GM18526 (cell line): ENCODE measurements around the gene DOCK6.

ENCODE experiments used
- POLR2A ChIP-seq: IDR thresholded peaks from 3 replicates; pipeline ENCODE4 v1.6.1; 2011; ENCODE audit not compliant: insufficient read length; ENCODE audit errors: extremely low read depth

Gene DOCK6

DNA sequence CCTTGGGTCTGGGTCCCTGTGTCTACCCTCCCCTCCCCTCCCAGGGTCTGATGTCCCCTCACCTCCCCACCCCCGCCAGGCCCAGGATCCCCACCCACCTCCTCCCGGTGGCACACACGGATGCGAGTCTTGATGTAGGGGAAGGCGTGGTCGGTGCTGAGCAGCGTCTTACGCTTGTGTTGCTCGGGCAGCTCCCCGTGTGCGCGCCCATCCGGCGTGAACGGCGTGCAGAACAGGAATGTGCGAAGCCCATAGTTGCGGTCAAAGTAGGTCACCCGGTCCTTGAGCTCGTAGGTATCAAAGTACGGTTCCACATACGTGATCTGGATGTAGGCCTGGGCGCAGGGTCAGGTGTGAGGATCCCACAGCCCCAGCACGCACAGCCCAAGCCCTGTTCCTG lies 60.5 kb downstream of the DOCK6 start:
- no peak for TF ChIP-seq POLR2A

DNA sequence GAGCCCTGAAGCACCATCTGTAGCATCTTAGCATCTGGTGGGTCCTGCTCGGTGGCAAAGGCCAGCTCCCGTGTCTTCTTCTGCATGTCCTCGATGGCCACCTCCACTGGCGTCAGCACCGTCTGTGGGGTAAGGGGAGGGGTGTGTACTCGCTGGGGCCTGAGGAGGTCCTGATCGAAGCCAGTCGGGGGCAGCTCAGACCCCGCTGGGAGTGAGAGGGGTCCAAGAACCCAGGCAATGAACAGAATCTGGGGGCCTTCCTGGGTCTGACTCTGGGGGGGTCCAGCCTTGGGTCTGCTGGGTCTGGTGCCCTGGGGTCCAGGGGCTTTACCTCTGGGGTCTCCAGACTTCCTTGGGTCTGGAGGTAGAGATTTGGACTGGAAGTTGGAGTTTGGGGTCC lies 61.4 kb downstream of the DOCK6 start:
- TF ChIP-seq POLR2A, result no peak

DNA sequence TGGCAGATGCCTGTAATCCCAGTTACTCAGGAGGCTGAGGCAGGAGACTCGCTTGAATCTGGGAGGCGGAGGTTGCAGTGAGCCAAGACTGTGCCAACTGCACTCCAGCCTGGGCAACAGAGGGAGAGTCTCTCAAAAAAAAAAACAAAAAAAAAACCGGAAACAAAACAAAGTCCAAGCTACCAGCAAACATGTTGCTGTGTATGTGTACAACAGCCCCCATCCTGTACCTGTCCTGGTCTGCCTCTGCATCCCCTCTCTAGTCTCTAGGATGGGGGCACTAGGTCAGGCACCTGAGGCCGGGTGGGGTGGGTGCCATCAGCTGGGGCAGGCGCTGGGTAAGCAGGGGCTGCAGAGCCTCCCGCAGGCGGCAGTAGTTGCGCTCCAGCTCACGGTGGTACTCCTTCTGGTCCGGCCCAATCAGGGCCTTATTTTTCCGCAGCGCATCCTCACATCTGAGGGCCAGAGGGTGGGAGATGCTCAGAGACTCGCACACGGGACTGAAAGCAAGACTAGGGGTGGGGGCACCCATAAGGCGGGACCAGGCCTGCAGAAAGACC lies 62.2 kb downstream of the DOCK6 start:
- no peak for TF ChIP-seq POLR2A

DNA sequence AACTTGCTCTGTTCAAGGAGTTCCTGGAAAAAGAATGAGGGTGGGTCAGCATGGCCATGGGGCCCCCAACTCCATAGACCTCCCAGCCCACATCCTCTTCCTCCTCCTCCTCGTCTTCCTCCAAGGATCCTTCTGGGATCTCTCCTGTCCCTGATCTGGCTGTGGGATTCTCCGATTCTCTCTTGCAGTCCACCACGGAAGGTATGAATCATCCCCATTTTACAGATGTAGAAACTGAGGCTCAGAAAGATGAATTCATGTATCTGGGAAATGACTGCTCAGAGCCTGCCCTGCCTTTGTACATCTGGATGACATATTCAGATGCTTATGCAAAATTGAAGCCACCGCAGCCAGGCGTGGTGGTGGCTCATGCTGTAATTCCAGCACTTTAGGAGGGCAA lies 62.8 kb downstream of the DOCK6 start:
- TF ChIP-seq POLR2A, result no peak

DNA sequence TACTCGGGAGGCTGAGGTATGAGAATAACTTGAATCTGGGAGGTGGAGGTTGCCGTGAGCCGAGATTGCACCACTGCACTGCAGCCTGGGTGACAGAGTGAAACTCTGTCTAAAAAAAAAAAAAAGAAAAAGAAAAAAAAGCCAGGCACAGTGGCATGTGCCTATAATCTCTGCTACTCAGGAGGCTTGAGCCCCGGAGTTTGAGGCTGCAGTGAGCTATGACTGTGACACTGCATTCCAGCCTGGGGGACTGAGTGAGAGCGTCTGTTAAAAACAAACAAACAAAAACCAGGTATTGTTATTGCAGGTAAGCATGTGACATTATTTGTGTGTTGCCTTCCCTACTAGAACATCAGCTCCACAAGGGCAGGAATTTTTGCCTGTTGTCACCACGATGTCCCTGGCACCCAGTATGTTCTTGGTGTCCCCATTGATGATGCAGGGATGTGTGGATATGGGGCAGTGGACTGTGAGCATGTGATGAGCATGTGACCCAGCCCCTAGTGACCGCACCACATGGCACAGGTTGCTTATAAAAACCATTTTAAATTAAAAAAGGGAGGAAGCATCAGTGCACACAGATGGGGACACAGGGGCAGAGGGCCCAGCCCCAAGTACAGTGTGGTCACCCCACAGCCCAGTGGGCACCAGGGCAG lies 63.4 kb downstream of the DOCK6 start:
- TF ChIP-seq POLR2A, result no peak

DNA sequence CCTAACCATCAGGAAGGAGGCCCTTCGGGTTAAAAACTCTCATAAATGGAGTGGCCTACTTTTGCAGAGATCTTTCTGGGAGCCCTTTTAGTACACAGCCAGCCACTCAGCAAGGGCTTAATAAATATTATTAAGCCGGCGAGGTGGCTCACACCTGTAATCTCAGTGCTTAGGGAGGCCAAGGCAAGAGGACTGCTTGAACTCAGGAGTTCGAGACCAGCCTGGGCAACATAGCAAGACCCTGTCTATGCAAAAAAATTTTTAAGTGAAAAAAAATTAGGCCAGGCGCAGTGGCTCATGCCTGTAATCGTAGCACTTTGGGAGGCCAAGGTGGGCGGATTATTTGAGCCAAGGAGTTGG lies 64.2 kb downstream of the DOCK6 start:
- TF ChIP-seq POLR2A, result no peak

DNA sequence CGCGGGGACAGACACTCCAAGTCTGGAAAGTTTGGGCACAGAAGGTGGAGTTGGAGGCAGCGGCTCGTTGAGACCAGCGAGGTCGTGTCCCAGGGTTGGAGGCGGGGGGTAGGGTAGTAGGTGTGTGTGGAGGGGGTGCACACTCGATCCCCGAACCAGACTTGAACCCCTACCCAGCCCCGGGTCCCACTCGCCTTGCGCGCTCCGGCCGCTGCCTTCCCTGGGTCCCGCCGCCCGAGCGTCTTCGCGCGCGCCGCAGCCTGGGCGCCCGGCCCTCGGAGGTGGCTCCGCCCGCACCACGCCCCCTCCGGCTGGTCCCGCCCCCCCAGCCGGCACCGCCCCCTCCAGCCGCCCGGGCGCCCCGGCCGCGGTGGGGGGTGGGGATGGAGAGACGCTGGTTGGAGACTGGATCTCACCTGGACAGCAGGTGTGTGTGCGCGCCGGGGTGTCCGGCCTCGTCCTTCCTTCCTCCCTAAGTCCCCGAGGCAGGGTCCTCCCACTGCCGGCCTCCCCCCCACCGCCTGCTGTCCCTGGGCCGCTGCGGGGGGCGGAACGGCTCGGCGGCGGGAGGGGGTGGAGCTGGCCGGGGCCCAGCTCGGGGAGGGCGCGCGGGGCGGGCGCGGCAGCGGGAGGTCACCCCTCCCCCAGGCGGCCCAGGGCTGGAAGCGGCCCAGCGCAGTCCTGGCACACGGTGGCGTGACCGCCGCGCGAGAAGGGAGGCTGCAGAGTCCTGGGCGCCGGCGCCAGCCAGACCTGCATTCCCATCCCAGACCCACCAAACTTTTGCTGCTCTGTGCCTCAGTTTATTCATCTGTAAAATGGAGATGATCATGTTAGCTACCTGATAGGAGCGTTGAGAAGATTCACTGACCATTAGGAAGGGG lies 64.8 kb downstream of the DOCK6 start, which contains the start of gene KANK2:
KANK2 (minus strand) TSS at position 255 of the 884 bp plus-strand sequence. CDS start 3,034 bp downstream, outside the sequence.
- TF ChIP-seq POLR2A, result peak; percentile 50

DNA sequence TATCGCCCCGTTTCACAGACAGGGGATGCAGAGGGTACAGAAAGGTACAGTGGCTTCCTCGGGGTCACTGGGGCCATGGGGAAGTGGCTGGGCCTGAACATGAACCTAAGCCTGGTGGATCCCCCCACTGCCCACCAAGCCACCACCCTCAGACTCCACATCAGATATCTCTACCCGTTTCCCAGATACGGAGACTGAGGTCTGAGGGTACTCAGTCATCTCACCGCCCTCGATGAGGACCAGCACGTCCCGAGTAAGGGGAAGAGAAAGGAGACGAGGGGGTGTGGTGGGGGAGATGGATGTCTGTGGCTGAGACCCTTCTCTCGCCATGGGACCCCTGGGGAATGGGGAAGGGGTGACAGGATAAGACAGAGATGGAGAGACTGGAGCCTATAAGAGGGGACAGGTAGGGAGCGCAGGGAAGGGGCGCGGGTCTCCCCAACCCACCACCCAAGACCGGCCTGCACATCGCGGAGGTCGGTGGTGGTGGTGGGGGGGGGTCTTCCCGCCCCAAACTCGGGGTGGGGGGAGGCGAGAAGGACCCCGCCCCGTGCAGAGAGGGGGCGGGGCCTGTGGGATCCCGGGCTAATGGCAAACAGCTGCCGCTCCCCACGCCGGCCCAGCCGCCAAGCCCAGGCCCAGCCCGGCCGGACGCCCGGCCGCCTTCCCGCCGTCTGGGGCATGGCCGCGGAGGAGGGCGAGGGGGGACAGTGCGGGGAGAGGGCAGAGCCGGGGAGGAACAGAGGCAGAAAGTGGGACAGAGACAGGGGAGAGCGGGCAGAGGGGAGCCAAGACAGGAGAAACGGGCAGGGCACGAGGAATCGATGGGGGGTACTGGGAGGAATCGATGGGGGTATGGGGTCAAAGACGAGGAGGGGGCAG lies 65.7 kb downstream of the DOCK6 start:
- no peak for TF ChIP-seq POLR2A

DNA sequence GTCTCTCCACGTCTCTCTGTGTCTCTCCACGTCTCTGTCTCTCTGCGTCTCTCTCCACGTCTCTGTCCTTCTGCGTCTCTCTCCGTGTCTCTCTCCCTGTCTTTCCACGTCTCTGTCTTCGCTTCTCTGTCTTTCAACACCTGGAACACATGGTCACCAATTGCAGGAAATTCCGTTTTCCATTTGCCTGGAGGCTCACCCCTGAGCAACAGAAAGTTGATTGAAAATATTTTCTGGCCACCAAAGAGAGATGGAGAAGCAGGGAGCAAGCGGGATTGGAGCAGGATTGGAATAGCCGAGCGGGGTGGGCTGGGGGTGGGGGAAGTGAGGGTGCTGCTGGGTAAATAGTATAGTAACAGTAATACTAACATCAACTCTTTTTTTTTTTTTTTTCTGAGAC lies 66.6 kb downstream of the DOCK6 start:
- no peak for TF ChIP-seq POLR2A

DNA sequence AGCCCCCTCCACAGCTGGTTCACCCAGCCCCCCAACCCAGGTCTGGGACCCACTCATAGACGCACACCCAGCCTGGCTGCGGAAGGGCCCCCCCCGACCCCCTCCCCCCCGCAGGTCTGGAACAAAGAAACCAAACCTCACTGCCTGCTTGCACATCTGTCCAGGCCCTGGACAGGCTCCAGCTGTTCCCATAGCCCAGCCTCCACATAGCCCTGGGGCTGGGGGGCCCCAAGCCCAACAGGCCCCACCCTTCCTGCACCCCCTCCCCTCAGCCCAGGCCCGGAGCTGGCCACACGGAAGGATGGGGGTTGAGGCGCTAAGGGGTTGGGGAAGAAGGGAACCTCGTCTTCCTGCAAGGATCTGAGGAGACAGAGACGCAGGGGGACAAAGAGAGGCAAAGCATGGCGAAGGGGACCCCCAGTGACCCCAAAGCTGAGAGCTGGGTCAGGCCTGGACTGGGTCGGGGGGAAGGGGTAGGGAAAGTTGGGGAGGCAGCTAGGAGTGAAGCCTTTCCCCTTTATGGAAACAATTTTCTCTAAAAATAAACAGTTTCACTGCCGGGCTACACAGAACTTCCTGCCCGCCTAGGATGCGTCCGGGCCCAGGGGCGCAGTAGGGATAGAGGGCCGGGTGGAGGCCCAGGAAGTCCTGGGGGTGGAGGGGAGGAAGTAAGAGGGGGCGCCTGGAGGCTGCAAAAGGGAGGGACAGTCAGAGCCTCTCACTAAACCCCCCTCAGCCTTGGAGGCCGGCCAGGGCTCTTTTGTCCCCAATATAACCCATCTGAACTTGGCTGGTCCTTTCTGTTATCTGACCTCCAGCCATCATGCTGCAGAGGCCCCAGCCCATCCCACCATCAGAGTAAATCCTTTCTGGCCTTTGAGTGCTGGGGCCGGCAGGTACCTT lies 67.4 kb downstream of the DOCK6 start:
- no peak for TF ChIP-seq POLR2A

DNA sequence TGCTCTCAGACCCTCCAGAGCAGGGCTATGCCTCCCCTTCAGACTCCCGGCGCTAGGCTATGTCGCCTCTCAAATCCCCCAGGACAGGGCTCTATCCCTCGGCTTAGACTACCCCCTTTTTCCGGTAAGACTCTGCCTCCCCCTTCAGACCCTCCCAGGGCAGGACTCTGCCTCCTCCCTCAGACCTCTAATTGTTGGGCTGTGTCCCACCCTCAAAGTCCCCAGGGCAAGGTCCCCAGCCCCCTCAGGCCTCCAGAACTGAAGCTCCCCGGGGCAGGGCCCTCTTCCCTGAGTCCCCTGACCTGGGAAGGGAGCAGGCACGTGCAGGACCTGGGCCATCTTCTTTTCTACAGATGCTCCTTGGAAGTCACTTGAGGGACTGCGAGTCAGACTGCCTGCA lies 68.2 kb downstream of the DOCK6 start:
- no peak for TF ChIP-seq POLR2A

DNA sequence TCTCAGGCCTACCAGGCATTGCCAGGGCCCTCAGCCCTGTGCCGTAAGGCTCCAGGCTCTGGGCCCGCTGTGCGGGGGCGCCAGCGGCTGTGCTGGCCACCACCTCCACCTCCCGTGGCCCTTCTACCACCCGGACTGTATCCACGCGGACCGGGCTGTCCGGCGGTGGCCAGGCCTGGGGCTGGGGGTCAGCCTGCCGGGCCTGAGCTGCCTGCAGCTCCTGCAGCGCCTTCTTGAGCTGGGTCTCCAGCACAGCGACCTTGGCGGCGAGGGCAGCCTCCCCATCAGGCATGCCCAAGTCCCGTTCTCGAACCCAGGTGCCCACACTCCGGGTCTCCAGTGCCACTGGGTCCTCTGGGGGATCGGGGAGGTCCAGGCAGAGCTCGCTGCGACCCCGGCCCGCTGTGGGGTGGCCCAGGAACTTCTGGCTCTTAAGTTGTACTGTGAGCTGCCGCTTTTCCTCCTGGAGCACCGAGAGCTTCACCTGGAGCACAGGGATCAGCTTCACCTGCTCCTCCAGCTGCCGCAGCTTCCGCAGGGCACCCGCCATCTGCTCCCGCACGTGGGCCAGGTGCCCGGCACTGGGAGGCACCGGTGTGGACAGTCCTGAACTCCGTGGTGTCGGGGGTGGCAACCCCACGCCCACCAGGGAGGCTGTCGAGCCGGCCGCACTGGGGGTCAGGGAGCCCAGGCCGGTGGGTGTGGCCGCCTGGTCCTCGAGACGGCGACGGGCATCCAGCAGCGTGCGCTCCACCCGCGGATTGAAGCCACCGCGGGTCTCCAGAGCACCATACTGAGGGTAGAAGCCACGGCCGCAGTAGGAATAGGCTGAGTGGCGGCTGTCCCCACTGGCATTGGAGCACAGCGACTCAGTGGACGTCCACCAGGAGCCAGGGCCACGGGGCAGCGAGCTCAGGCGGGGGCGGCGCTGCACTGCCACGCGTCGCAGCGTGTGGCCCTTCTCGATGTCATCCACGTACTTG lies 69.1 kb downstream of the DOCK6 start:
- TF ChIP-seq POLR2A, result no peak

DNA sequence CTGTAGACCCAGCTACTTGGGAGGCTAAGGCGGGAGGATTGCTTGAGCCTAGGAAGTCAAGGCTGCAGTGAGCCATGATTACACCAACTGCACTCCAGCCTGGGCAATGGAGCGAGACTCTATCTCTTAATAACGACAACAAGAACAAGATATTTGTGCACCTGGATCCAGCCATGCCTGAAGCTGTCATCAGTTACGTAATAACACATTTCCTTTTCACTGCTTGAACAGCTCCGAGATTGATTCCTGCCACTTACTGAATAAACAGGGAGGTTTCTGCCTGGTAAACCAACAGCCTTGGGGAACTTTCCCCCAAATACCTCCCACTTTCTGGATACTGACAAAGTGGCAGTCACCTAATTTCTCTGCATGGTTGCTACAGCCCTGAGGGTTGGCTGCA lies 70.4 kb downstream of the DOCK6 start:
- TF ChIP-seq POLR2A, result no peak
